Esophagus (tissue), 2 donors: ENCODE measurements around the gene PIK3R6. TPM values are rescaled to one million over a fixed set of nuclear protein-coding genes. Genes with fewer than 3 reads are reported as not detected.

Experiments used
- H3K27ac ChIP-seq, 2 donors: one replicate each; pipeline ENCODE4 v1.5.1; 2013; ENCODE audit warnings: low read depth in 2 of 2, mild to moderate bottlenecking in 2 of 2, inconsistent platforms in 1 of 2, low read length in 1 of 2, moderate library complexity in 1 of 2
- H3K27me3 ChIP-seq, 2 donors: one replicate each; pipeline ENCODE4 v1.6.1; 2013; ENCODE audit warnings: low read length in 2 of 2, control low read depth in 1 of 2, mild to moderate bottlenecking in 1 of 2; ENCODE audit not compliant: insufficient read depth in 2 of 2, control insufficient read depth in 1 of 2
- H3K36me3 ChIP-seq, 2 donors: one replicate each; pipeline ENCODE4 v1.6.1; 2013; ENCODE audit warnings: low read length in 1 of 2; ENCODE audit not compliant: control insufficient read depth in 2 of 2, insufficient read depth in 2 of 2
- H3K4me1 ChIP-seq, 2 donors: one replicate each; pipeline ENCODE4 v1.6.1; 2013; ENCODE audit warnings: low read length in 1 of 2; ENCODE audit not compliant: control insufficient read depth in 2 of 2, insufficient read depth in 2 of 2
- H3K4me3 ChIP-seq, 2 donors: one replicate each; pipeline ENCODE4 v1.5.1; 2013; ENCODE audit warnings: low read length in 2 of 2, mild to moderate bottlenecking in 2 of 2, low read depth in 1 of 2, moderate library complexity in 1 of 2
- H3K9me3 ChIP-seq, 2 donors: one replicate each; pipeline ENCODE4 v1.6.1; 2013; ENCODE audit warnings: mild to moderate bottlenecking in 2 of 2, low read depth in 1 of 2, low read length in 1 of 2, moderate library complexity in 1 of 2; ENCODE audit not compliant: control insufficient read depth in 2 of 2, insufficient read depth in 1 of 2
- WGBS, 2 donors: extraction: QIAGEN DNeasy Blood & Tissue Kit; methylation state at CpG; one replicate each; pipeline ENCODE4 v1.1.7; 2013; 5-methylcytosine and 5-hydroxymethylcytosine counted together
- polyA plus RNA-seq, 2 donors: library from polyadenylated mRNA; stranded (reverse); fragments of 200-250 nt; gene quantifications; one replicate each; pipeline ENCODE4 v1.2.3, GENCODE V29; 2013
- donor health status: healthy with polysubstance abuse.
- donor health status: Bipolar disorder and iron deficiency.

PIK3R6 gene
- polyA plus RNA-seq, 2 donors: 0.39 to 0.59 TPM

DNA sequence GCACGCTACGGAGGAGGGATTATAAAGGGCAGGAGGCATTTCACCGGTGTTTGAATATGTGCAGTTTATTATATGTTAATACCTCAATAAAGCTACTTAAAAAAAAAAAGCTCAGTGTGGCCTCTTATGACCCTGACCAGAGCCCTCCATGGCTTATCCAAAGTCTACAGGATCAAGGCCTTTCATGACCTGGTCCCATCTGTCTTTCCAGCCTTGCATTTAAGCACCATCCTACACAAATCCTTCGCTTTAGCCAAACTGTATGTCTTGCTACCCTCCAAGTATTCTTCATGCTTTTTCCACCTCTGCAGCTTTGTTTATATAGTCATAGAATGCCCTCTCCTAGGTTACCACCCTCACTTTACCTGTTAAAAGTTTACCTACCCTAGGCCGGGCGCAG lies 74.8 kb downstream of the PIK3R6 start:
- Histone ChIP-seq H3K27me3 (no peaks in the 10 kb centered on the region), H3K9me3 (peaks cover 0 to 3% of the 10 kb centered on the region in 2 donors), H3K4me3 (no peak overlapping the region), H3K4me1 (no peaks in the 10 kb centered on the region), H3K36me3 (peaks cover 0 to 2% of the 10 kb centered on the region in 2 donors), H3K27ac (no peak overlapping the region)
- 76 to 84% methylated on average over 6 of the region's 6 CpGs for WGBS, 2 donors

DNA sequence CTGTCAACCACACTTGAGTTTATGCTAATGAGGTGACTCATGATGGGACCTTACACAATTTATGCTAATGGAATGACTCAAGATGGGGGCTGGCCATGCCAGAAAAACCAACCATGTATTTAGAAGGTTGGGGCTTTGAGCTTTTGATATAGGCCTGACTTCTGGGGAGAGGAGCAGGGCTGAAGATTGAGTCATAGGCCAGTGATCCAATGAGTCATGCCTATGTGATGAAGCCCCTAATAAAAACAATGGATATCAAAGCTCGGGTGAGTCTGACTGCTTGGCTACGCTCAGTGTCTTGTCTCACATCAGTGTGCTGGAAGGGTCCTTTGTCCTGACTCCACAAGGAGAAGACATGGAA lies 75.6 kb downstream of the PIK3R6 start:
- Histone ChIP-seq H3K36me3 (no peaks in the 10 kb centered on the region), H3K4me3 (no peak overlapping the region), H3K4me1 (no peaks in the 10 kb centered on the region), H3K27me3 (no peaks in the 10 kb centered on the region), H3K27ac (no peak overlapping the region), H3K9me3 (peaks cover 0 to 3% of the 10 kb centered on the region in 2 donors)
- WGBS, 2 donors: 66 to 80% methylated on average over 2 of the region's 2 CpGs

DNA sequence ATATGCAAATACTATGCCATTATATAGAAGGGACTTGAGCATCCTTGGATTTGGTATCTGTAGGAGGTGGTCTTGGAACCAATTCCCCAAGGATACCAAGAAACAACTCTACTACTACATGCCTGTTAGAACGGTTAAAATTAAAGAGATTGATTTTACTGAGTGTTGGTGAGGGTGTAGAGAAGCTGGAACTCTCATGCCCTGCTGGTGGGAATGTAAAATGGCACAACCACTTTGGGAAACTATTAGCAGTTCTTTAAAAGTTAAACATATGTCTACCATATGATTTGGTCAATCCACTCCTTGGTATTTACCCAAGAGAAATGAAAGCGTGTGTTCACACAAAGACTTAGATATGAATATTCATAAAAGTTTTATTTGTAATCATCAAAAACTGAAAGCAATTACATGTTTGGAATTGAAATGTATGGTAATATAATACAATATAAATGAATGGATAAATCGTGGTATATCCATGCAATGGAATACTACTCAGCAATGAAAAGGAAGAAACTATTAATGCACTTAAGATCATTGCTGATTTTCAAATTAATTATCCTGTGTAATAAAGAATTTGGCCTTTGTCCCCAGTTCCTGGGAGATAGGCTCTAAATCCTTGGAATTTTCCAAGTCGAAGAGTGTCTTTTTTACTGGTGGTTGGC lies 76.1 kb downstream of the PIK3R6 start:
- Histone ChIP-seq H3K4me1 (no peaks in the 10 kb centered on the region), H3K27ac (no peak overlapping the region), H3K36me3 (no peaks in the 10 kb centered on the region), H3K4me3 (no peak overlapping the region), H3K27me3 (no peaks in the 10 kb centered on the region), H3K9me3 (peaks cover 0 to 3% of the 10 kb centered on the region in 2 donors)
- 86 to 88% methylated on average over 4 of the region's 4 CpGs for WGBS, 2 donors

DNA sequence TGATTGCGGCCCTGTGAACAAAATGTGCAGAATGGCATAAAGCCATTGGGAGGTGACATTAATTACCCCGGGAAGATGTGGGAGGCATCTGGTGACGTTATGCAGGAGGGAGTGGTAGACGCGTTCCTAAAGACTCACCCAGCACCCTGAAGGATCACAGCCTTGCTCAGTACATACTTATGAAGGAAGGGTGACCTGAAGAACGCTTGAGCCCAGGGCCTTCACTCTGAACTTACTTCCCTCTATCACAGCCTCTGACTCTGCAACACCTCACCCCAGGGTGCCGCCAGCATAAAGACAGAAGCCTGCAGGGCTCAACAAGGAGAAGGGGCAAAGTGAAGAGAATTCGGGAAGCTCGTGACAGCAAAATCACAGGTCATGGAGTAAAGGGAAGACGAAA lies 77.7 kb downstream of the PIK3R6 start:
- H3K27ac ChIP-seq: no peak overlapping the region
- no peaks in the 10 kb centered on the region for H3K36me3 ChIP-seq
- H3K4me1 ChIP-seq: no peaks in the 10 kb centered on the region
- H3K27me3 ChIP-seq: no peaks in the 10 kb centered on the region
- no peaks in the 10 kb centered on the region for H3K9me3 ChIP-seq
- 59 to 61% methylated on average over 10 of the region's 10 CpGs for WGBS, 2 donors
- H3K4me3 ChIP-seq: no peak overlapping the region

DNA sequence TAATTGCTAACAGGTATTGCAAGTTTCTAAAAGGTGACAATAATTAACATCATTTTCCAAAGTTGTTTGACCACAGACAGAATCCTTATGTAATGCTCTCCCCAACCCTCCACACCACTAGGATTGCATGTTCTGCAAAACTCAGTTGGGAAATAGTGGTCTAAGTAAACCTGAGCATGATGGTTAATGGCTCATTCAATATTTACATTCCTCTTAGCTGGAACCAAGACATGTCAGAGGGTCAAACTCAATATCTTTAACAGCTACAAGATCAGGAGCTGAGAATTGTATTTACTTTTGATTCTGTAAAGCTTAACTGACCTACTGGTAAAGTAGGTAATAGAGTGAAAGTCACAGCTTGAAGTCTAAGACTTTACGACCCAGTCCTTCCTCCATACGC lies 78.5 kb downstream of the PIK3R6 start:
- no peaks in the 10 kb centered on the region for H3K9me3 ChIP-seq
- H3K4me3 ChIP-seq: no peak overlapping the region
- no peak overlapping the region for H3K27ac ChIP-seq
- 92 to 96% methylated on average over 2 of the region's 2 CpGs for WGBS, 2 donors
- H3K4me1 ChIP-seq: no peaks in the 10 kb centered on the region
- H3K36me3 ChIP-seq: no peaks in the 10 kb centered on the region
- no peaks in the 10 kb centered on the region for H3K27me3 ChIP-seq

DNA sequence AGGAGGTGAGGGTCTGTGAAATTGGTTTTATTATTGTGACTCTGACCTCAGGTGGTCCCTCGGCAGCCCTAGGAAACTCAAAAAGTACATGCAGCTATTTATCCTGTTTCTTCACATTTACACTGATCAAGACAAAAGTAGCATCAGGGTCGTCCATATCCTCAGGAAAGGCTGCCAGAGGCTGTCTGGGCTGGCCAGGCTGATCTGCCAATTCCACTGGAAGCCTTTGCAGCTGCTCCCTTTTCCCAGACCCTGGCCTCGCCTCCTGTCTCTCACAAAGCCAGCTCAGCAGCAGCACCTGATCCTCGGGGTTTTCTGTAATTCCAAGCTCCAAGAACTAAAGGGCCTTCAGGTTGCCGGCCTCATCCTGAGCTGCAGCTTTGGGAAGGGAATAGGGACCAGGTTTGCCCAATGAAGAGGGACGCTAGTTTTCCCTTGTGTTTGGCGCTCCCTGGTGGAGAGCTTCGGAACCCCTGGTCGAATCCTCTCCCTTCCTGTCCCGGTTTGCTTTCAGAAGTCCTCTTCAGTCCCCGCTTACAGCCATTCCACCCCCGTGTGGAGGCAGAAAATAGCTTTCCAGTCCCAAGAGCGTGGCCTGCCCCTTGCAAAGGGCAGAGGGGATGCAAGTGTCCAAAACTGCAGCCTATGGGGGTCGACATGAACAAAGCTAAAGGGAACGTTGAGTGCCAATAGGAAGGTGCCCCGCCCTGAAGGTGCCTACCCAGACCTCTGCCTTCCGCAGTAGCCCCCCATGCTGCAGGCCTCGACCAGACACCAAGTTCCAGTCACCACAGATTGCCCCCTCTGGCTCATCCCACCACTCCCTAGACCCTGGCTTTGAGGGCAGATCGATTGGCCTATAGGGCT lies 81.7 kb downstream of the PIK3R6 start:
- Histone ChIP-seq H3K9me3 (no peaks in the 10 kb centered on the region), H3K4me1 (no peaks in the 10 kb centered on the region), H3K36me3 (no peaks in the 10 kb centered on the region), H3K27me3 (no peaks in the 10 kb centered on the region), H3K27ac (no peak overlapping the region), H3K4me3 (no peak overlapping the region)
- 27 to 31% methylated on average over 19 of the region's 19 CpGs for WGBS, 2 donors

DNA sequence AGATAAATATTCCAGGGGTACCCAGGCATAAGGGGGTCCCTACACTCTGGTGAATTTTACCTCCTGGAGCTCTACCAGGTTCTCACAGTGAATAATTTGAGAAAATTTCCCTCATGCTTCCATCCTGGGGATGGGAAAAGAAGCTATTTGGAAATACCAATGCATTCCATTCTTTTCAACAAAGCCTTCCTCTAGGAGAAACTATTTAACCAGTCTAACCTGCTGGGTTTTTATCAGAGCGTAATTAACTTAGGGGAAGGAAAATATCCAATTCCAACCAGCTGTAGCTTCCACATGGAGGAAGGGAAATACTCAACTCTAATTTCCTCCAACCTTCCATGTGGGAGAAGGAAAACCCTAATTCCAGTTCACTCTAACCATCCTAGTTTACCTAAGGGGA lies 85.3 kb downstream of the PIK3R6 start:
- no peak overlapping the region for H3K27ac ChIP-seq
- no peaks in the 10 kb centered on the region for H3K36me3 ChIP-seq
- no peak overlapping the region for H3K4me3 ChIP-seq
- WGBS, 2 donors: 61 to 89% methylated on average over 1 of the region's 1 CpG
- no peaks in the 10 kb centered on the region for H3K27me3 ChIP-seq
- H3K4me1 ChIP-seq: no peaks in the 10 kb centered on the region
- H3K9me3 ChIP-seq: no peaks in the 10 kb centered on the region

DNA sequence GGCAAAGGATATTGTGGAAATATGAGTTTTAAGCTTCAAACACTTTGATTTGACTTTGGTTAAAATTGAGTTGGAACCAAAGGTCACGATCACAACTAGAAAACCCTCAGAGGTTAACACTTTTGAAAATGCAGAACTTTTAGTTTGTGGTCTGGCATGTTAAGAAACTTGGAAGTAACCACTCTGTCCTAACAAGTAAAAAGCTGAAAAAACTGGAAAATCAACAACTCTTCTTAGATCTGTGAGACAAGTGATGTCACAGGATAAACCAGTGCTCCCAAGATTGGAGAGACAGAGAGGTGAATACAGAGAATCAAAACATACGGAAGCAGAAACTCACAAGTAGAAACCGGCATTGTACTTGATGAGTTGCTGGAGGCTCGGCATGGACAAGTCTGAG lies 85.7 kb downstream of the PIK3R6 start:
- Histone ChIP-seq H3K36me3 (no peaks in the 10 kb centered on the region), H3K4me3 (no peak overlapping the region), H3K4me1 (no peaks in the 10 kb centered on the region), H3K9me3 (no peaks in the 10 kb centered on the region), H3K27ac (no peak overlapping the region), H3K27me3 (no peaks in the 10 kb centered on the region)
- WGBS, 2 donors: 69 to 70% methylated on average over 4 of the region's 4 CpGs

DNA sequence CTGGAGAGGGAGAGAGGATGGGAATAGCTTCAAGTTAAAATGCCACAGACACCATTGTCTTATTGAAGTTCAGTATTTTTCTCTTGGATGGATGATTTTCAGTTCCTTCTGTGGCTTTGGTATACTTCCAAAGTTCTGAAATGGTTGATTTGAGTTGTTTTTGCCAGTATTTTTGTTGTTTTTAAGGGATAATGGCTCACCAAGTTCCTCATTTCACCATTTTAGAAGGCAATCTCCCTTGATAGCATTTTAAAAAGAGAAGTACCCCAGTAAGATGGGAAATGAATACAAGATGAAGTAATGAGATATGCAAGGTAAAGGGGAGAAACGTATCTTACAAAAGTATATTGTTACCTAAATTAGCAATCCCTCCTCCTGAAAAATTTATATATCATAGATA lies 90.6 kb downstream of the PIK3R6 start:
- no peaks in the 10 kb centered on the region for H3K27me3 ChIP-seq
- H3K4me3 ChIP-seq: no peak overlapping the region
- H3K27ac ChIP-seq: no peak overlapping the region
- H3K36me3 ChIP-seq: no peaks in the 10 kb centered on the region
- no peaks in the 10 kb centered on the region for H3K4me1 ChIP-seq
- 77 to 83% methylated on average over 1 of the region's 1 CpG for WGBS, 2 donors
- H3K9me3 ChIP-seq: no peaks in the 10 kb centered on the region

DNA sequence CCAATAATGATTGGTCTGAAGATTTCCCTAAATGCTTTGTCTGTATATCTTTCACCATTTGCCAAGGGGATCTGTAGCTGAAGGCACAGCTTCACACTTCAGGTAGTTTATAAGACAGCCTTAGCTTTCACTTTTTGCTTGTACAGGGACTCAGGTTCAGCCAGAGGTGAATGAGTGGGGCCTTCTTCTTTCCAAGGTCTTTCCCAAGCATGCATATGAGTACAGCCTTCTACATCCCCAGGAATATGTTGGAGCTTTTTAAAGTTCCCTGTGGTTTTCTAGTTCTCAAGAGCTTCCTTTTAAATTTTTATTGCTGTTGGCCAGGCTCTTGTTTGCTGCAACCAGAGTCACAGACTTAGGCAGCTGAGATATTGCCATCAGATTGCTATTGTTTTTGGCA lies 91.2 kb downstream of the PIK3R6 start:
- H3K27ac ChIP-seq: no peak overlapping the region

More for the DNA sequence above, 91.2 kb downstream of the PIK3R6 start:
- Histone ChIP-seq H3K4me1 (no peaks in the 10 kb centered on the region), H3K36me3 (no peaks in the 10 kb centered on the region), H3K4me3 (no peak overlapping the region), H3K9me3 (no peaks in the 10 kb centered on the region), H3K27me3 (no peaks in the 10 kb centered on the region)
